Measurements from ENCODE around the gene RALGAPA2.

RALGAPA2 gene

DNA sequence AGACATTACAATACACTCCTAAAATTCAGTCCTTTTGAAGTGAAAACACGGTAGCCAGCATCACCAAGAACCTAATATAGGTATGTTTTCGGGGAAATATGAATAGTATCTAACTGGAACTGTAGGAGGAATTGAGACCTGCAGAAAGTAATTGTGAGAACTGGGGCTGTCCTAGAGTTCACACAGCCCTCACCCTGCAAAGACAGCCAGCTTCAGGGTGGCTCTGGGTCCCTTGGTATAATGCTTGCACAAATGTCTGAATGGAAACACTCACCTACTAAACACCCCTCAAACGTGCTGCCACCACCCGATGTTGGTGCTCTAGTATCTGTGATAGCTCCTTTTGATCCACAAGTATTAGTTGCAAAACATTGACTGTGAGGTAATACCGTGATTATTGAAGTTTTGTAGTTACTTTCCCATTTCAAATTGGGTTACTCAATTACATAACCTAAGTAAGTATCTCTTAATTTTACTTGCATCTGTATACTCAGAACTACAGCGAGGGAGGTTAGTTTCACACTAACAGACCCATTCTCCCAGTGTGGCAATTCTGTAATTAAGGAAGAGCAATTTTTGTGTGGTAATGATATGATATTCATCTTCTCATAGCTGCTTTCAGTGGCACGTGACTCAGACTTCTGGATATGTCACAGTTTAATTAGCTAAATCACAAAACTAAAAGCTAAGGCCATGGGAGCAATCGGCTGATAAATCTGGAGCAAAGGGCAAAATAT is 215.0 kb downstream of the RALGAPA2 start:
- peak; percentile 32 for DNase-seq (ENCODE audit: low spot score)
- in situ Hi-C loops (cut with MboI; ENCODE audit: low sequenced_read_pairs, unreplicated experiment), result no loop called here
- no peak for TF ChIP-seq CTCF (IDR thresholded peaks at IDR 0.05; ENCODE audit: borderline replicate concordance, control extremely low read depth, extremely low read depth, insufficient read depth, missing control alignments)

DNA sequence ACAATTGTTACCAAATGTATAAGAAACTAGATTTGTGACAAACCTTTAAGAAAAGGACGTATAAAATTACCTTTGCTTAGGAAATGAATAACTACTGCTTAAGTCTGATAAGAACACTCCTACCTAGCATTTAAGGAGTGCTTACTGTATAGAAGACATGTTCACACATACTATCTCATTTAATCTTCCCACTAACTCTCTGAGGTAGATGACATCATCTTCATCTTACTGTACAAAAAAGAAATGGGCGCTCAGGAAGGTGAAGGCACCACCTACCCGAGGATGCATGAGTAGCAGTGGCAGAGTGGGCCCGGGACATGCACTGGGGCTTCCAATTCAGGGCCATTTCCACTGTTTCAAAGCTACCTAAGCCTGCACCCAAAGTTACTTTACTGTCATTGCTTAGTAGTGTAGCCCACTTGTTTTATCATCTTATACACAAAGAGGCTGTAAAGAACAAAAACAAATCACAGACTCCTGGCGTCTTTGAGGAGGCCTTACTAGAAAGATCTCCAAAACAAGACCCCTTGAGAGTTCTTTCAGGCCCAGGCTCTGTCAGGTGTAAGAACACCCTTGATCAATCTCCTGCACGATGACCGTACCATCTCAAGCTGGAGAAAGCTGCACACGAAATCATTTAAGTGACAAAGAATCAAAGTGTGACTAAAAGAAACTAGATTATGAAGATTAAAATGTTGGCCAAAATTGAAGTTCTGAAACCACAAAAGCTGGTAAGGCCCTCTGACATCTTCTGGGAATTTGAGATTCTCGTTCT is 216.5 kb downstream of the RALGAPA2 start:
- in situ Hi-C loops (cut with MboI; ENCODE audit: low sequenced_read_pairs, unreplicated experiment), result no loop called here
- no peak for TF ChIP-seq CTCF (IDR thresholded peaks at IDR 0.05; ENCODE audit: borderline replicate concordance, control extremely low read depth, extremely low read depth, insufficient read depth, missing control alignments)
- DNase-seq (ENCODE audit: low spot score), result no peak

GRCh38 chr20:20493701-20494100 is 218.7 kb downstream of the RALGAPA2 start:
- in situ Hi-C loops (cut with MboI; ENCODE audit: low sequenced_read_pairs, unreplicated experiment), result no loop called here
- no peak for DNase-seq (ENCODE audit: low spot score)
- TF ChIP-seq CTCF (IDR thresholded peaks at IDR 0.05; ENCODE audit: borderline replicate concordance, control extremely low read depth, extremely low read depth, insufficient read depth, missing control alignments), result no peak

DNA sequence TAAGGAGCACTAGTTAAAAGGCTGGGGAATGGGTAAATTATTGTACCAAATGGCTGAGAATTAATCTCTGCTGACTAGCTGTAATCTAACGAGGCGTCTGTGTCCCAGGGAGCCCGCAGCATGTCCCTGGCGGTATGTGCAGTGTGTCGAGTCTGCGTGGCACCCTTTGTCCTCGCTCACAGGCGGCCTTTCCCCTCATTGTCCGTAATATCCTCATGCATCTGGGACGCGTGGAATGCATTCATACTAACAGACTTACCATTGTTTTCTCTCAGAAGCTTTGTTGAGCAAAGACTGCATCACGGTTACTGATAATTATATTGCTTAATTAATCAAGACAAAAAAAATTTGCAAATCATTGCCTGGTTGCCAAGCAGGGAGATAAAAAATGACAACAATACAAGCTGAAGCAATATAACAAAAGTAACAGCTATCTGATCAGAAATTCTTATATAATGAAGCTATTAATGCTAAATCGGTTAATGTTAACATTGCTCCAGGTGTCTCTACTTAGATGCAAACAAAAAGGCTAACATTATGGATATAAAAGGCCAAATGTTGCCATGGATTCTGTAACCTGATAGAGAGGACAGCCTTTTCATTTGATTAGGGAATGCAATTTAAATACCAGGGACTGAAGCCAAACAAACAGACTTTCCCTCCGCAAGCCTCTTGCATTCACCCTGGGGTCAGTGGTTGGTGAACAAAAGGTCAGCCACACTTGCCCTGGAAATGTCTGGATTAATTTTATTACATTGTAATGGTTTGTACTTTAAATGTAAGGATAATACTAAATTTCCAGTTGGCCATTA is 219.7 kb downstream of the RALGAPA2 start:
- TF ChIP-seq CTCF (IDR thresholded peaks at IDR 0.05; ENCODE audit: borderline replicate concordance, control extremely low read depth, extremely low read depth, insufficient read depth, missing control alignments), result no peak
- in situ Hi-C loops (cut with MboI; ENCODE audit: low sequenced_read_pairs, unreplicated experiment), result no loop called here
- no peak for DNase-seq (ENCODE audit: low spot score)

GRCh38 chr20:20491784-20492264 is 220.6 kb downstream of the RALGAPA2 start:
- no peak for DNase-seq (ENCODE audit: low spot score)

More at GRCh38 chr20:20491784-20492264, 220.6 kb downstream of the RALGAPA2 start:
- in situ Hi-C loops (cut with MboI; ENCODE audit: low sequenced_read_pairs, unreplicated experiment), result no loop called here
- TF ChIP-seq CTCF (IDR thresholded peaks at IDR 0.05; ENCODE audit: borderline replicate concordance, control extremely low read depth, extremely low read depth, insufficient read depth, missing control alignments), result no peak
